IPS DF 19.7 (cell line): ENCODE measurements around the gene LDLRAD2.
"Not testable (repeated sequence)": the region's sequence is repeated elsewhere in the genome, so short reads cannot be mapped to it uniquely, and the experiment has no call there.

ENCODE experiments used
- DNase-seq: peaks from one replicate; pipeline ENCODE4 v3.0.0-alpha.2; 2013; ENCODE audit warnings: low read depth, low spot score

LDLRAD2 gene

GRCh38 chr1:21823980-21824702, 12.1 kb downstream of the LDLRAD2 start:
- no peak for DNase-seq

GRCh38 chr1:21824926-21825325, 12.9 kb downstream of the LDLRAD2 start:
- no peak for DNase-seq

GRCh38 chr1:21825393-21825792, 13.3 kb downstream of the LDLRAD2 start:
- DNase-seq: no peak

DNA sequence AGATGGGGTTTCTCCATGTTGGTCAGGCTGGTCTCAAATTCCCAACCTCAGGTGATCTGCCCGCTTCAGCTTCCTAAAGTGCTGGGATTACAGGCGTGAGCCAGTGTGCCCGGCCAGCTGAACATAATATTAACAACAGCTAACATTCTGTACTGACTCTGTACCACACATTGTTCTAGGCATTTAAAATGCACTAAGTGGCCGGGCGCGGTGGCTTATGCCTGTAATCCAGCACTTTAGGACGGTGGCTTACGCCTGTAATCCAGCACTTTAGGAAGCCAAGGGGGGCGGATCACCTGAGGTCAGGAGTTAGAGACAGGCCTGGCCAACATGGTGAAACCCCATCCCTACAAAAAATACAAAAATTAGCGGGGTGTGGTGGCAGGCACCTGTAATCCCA, 14.6 kb downstream of the LDLRAD2 start:
- not testable (repeated sequence) for DNase-seq

DNA sequence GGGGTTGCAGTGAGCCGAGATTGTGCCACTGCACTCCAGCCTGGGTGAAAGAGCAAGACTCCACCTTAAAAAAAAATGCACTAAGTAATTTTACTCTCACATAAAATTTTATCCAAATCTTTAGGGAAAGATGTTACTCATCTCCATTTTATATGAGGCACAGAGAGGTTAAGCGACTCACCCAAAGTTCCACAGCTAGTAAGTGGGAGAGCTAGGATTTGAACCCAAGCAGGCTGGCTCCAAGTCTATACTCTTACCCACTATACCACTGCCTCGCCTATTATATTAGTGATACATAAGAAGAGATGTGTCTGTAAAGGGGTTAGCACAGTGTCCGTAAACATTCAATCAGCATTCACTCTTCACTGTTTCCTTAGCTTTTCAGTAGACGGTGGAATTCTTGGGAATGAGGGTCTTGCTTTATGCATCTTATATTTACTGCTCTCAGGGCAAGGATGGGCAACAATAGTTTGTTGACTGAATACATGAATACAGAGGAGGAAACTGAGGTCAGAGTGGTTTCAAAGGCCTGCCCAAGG, 15.1 kb downstream of the LDLRAD2 start:
- no peak for DNase-seq

DNA sequence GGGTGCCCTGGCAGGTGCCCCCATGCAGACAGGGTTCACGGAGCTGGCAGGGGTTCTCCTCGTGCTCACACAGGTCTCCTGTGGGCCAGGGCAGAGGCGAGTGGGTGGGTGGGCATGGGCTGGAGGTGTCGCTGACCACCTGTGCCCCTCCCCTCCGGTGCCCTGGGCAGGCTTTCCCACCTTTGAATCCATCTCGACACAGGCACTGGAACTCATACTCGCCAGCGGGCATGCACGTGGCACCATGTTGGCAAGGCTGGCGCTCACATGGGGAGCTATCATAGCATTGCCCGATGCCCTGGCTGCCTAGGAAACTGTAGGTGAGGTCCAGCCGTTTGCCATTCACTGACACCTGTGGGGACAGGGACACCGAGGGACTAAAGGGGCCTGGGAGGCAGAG, 16.0 kb downstream of the LDLRAD2 start:
- DNase-seq: no peak

- DNase-seq: no peak
These were observed 16.6 kb downstream of the LDLRAD2 start for GRCh38 chr1:21828506-21829210.

- no peak for DNase-seq
These were observed 17.2 kb downstream of the LDLRAD2 start for GRCh38 chr1:21829294-21829693.

GRCh38 chr1:21830792-21831453, 18.9 kb downstream of the LDLRAD2 start:
- DNase-seq: no peak

GRCh38 chr1:21831454-21831970, 19.4 kb downstream of the LDLRAD2 start:
- DNase-seq: no peak

- DNase-seq: no peak
These were observed 21.4 kb downstream of the LDLRAD2 start for GRCh38 chr1:21833392-21833976.

DNA sequence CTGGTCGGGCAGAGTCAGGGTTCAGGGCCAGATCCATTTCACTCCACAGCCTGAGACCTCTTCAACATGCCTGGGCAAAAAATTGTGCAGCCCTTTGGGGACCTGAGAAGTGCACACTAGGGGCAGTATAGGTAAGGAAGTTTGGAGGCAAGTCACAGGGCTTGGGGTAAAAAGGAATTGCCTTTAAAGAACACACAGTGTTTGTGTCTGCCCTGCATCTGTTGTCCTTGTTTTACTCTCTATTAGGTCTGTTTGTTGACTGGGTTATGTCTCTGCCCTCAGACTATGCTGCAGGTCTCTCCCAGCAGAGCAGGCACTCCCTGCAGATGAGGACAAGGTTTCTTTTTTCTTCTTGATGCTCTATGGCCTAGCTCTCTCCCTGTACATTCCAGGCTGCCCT, 22.0 kb downstream of the LDLRAD2 start:
- no peak for DNase-seq

DNA sequence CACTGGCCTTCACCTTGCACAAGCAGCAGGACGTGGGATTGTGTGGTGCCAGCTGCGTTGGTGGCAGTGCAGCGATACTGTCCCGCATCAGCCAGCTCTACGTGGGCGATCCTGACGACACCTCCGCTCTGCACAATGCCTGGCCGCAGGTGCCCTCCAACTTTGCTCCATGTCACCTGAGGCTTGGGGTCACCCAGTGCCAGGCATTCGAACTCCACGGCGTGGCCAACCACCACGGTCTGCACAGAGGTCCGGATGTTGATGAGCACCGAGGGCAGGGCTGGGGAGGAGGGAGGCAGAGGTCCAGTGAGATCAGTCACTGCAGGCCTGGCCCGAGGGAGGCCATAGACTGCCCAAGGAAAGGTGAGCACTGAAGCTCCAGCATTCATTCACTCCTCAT, 22.6 kb downstream of the LDLRAD2 start:
- DNase-seq: no peak

- no peak for DNase-seq
These were observed 23.9 kb downstream of the LDLRAD2 start for GRCh38 chr1:21836010-21836409.

DNA sequence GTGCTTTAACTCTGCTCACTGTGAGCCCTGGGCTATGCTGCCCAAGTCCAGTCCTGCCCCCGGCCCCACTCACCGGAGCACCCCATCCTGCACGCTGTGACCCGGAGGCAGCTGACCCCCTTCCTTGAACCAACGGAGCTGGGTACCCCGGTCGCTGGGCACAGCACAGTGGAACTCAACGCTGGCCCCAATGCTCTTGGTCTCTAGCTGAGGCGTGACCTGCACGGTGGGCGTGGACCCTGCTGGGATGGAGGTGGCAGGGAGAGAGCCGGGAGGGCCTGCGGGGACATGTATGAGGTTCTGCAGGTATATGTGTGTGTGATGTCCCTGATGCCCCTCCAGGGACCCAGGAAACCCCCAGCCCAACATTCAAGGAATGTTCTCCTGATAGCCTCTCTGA, 24.7 kb downstream of the LDLRAD2 start:
- DNase-seq: no peak

- DNase-seq: no peak
These were observed 25.4 kb downstream of the LDLRAD2 start for GRCh38 chr1:21837476-21837875.

DNA sequence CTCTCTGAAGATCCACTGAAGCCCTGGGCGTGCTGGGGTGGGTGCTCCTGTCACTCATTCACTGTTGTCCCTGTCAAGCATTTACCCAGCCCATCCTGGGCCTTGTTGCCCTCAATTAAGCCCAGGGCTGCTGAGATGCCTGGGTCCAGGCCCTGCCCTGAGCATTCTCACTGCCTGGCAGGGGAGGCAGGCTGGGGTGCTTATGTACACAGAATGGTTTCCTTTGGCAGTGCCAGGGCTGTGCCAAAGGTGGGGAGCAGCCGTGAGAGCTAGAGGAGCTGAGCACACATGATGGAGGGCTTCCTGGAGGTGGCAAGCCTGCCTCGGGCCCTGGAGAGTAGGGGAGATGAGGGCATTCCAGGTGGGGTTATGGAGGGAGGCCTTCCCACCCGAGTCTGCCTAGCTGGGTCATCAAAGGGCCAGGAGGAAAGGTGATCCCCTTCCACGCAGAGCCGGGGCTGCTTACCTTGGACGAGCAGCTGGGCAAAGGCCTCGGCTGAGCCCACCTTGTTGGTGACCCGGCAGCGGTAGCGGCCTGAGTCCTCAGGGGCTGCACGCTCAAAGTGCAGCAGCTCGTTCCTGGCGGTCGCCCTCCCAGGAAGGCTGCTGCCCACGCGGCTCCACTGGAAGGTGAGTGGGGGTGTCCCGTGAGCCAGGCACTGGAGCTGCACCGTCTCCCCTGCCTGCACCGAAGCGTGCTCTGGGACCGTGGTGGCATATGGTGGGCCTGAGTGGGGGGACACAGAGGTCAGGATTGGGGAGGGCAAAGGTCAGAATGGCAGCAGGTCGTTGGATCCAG, 26.5 kb downstream of the LDLRAD2 start:
- no peak for DNase-seq

DNA sequence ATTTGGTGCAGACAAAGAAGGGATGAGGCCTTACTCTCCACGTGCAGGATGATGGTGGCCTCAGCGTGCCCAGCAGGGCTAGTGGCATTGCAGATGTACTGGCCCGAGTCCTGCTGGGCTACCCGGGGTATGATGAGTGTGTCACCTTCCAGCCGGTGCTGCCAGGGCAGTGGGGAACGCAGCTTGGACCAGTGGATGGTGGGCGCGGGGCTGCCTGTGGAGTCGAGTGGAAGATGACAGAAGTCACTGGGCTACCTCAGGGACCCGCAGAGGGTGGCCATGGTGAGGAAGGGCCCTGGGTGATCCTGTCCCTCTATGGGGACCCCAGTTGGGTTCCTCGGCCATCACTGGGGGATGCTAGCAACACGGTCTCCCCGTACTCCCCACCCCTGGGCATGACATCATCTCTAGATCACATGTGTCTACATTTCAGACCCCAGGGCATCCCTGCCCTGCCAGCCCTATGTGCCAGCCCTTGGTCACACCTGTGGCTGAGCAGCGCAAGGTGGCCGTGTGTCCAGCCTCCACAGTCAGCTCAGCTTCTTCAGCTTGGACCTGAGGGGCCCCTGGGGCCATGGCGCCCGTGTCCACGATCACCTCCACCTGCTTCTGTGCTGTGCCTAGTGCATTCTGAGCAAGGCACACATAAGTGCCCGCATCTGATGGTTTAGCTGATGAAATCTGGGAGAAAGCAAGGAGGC, 27.4 kb downstream of the LDLRAD2 start:
- DNase-seq: no peak

DNA sequence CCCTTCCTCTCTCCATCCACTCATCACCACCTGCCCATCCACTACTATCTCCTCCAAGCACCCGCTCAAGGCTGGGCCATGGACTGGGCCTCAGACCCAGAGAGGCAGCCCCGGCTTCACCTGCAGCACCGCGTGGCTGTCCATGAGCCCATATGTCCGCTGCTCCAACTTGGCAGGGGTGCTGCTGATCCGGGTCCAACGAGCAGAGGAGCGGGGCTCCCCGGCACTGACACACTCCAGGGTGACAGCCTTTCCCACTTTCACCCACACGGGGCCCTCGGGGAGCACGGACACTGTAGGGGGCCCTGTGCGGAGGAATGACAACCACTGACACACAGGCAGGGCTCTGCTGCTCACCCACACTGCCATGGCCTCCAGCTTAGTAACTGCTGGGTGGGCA, 28.9 kb downstream of the LDLRAD2 start:
- no peak for DNase-seq

DNA sequence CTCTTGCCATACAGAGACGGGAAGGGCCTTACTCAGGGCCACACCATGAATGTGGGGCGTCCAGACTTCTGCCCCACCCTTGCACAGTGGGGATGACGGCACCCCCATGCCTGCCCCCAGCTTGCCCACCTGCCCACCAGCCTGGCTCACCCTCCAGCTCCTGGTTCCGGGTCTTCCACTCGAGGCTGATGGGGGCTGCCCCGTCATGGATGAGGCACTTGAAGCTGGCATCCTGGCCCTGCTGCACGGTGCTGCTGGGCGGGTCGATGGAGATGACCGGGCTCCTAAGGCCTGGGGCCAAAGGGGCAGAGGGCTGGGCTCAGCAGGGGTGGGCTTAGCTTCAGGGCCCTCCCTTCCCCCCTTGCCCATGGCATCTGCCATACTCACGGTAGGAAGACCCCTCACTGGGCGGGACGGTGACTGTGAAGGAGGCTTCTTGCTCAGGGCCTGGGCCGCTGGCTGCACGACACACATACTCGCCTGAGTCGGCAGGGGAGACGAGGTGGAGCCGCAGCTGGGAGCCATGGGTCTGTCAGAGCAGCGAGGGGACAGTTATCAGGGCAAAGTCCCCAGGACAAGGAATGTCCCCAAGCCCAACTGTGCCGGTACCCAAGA, 29.9 kb downstream of the LDLRAD2 start:
- DNase-seq: no peak
